ENCODE results near the gene MED14.

The MED14 gene

GRCh38 chrX:40647307-40648197, 87.8 kb downstream of the MED14 start, which contains the start of gene CXorf38:
CXorf38 (minus strand) TSS chrX:40647561; CDS start chrX:40647520, 41 bp downstream.
- H3K27ac ChIP-seq = peak within 1 kb of the TSS; percentile 63
- no peak for TF ChIP-seq CTCF (IDR thresholded peaks at IDR 0.05)
- TF ChIP-seq ZFX (IDR thresholded peaks at IDR 0.05; ENCODE audit: borderline replicate concordance) = no peak

- no peak for TF ChIP-seq ZFX (IDR thresholded peaks at IDR 0.05; ENCODE audit: borderline replicate concordance)
- no peak for TF ChIP-seq CTCF (IDR thresholded peaks at IDR 0.05)
- H3K27ac ChIP-seq = peak overlapping the region; percentile 63
Measured at GRCh38 chrX:40646489-40647306, 88.6 kb downstream of the MED14 start.

GRCh38 chrX:40644821-40645358, 90.5 kb downstream of the MED14 start:
- no peak for TF ChIP-seq CTCF (IDR thresholded peaks at IDR 0.05)
- no peak for TF ChIP-seq ZFX (IDR thresholded peaks at IDR 0.05; ENCODE audit: borderline replicate concordance)
- no peak overlapping the region for H3K27ac ChIP-seq

GRCh38 chrX:40644176-40644575, 91.2 kb downstream of the MED14 start:
- no peak overlapping the region for H3K27ac ChIP-seq
- TF ChIP-seq ZFX (IDR thresholded peaks at IDR 0.05; ENCODE audit: borderline replicate concordance) (no peak), CTCF (IDR thresholded peaks at IDR 0.05) (no peak)

GRCh38 chrX:40637687-40638086, 97.7 kb downstream of the MED14 start:
- H3K27ac ChIP-seq = no peak overlapping the region
- no peak for TF ChIP-seq ZFX (IDR thresholded peaks at IDR 0.05; ENCODE audit: borderline replicate concordance)

GRCh38 chrX:40632199-40632598, 103.1 kb downstream of the MED14 start:
- TF ChIP-seq ZFX (IDR thresholded peaks at IDR 0.05; ENCODE audit: borderline replicate concordance) = no peak
- TF ChIP-seq CTCF (IDR thresholded peaks at IDR 0.05) = no peak
- no peak overlapping the region for H3K27ac ChIP-seq

- no peak overlapping the region for H3K27ac ChIP-seq
- TF ChIP-seq ZFX (IDR thresholded peaks at IDR 0.05; ENCODE audit: borderline replicate concordance) (no peak), CTCF (IDR thresholded peaks at IDR 0.05) (no peak)
Measured at GRCh38 chrX:40628506-40628905, 106.8 kb downstream of the MED14 start.
